Breast epithelium (tissue), 4 donors: ENCODE data around the gene MPG. TPM values are rescaled to one million over a fixed set of nuclear protein-coding genes. Genes with fewer than 3 reads are reported as not detected.
A peak's percentile ranks its signal among the peaks of the same experiment; 100 is the strongest.

Experiments used
- DNase-seq, 2 donors: peaks; one replicate each; pipeline ENCODE4 v3.0.0-alpha.2; 2019; ENCODE audit warnings: low spot score in 2 of 2
- H3K27ac ChIP-seq, 2 donors: fragments of 200-600 bp; sonication (generic) in 1 of 2; one replicate each; pipeline ENCODE4 v1.5.1; 2016 to 2019; ENCODE audit warnings: mild to moderate bottlenecking in 1 of 2
- H3K27me3 ChIP-seq, 2 donors: fragments of 200-600 bp; sonication (generic) in 1 of 2; one replicate each; pipeline versions ENCODE4 v1.5.1 to v1.6.0; 2017 to 2019; ENCODE audit warnings: control low read depth in 1 of 2, mild to moderate bottlenecking in 1 of 2
- H3K36me3 ChIP-seq: fragments of 200-600 bp; one replicate; pipeline ENCODE4 v1.5.1; 2019
- H3K4me1 ChIP-seq, 2 donors: fragments of 200-600 bp; sonication (generic); one replicate each; pipeline ENCODE4 v1.5.1; 2016 to 2019; ENCODE audit warnings: control low read depth in 1 of 2
- H3K4me3 ChIP-seq, 3 donors: fragments of 200-600 bp; sonication (generic); 1 replicate in 2 of 3; 2 replicates in 1 of 3; pipeline ENCODE4 v1.5.1; 2016 to 2019; ENCODE audit warnings: mild to moderate bottlenecking in 3 of 3, moderate library complexity in 2 of 3
- H3K9me3 ChIP-seq, 2 donors: fragments of 200-600 bp; sonication (generic) in 1 of 2; one replicate each; pipeline ENCODE4 v1.5.1; 2016 to 2019; ENCODE audit warnings: control low read depth in 1 of 2
- POLR2A ChIP-seq: fragments of 450-650 bp; IDR thresholded peaks from one replicate; pipeline ENCODE4 v1.6.1; 2016; ENCODE audit warnings: antibody characterized with exemption, mild to moderate bottlenecking, moderate library complexity
- POLR2AphosphoS5 ChIP-seq, 3 donors: sonication (generic); formaldehyde crosslinking; IDR thresholded peaks; one replicate each; pipeline ENCODE4 v1.6.1; 2017; ENCODE audit warnings: antibody characterized with exemption in 3 of 3
- intact Hi-C: fragments of 100-400 bp; cut with DNase I; formaldehyde crosslinking; loops from one replicate; pipeline ENCODE4 v1.15.1; 2023; ENCODE audit warnings: low total_unique reads
- total RNA-seq, 3 donors: library from RNA; depleted of rRNA; stranded (reverse); fragments of >200 nt; gene quantifications; one replicate each; pipeline ENCODE4 v1.1.0, GENCODE V29; 2016
- TF ChIP-seq, protein P1 (sequence below), 3 donors: fragments of 450-650 bp; IDR thresholded peaks; one replicate each; pipeline ENCODE4 v1.5.1; 2016 to 2017; ENCODE audit warnings: antibody characterized with exemption in 3 of 3, mild to moderate bottlenecking in 3 of 3, moderate library complexity in 3 of 3

MPG gene
- total RNA-seq, 3 donors from 2014 or later: 86.9 to 112 (median 89.1) TPM

DNA sequence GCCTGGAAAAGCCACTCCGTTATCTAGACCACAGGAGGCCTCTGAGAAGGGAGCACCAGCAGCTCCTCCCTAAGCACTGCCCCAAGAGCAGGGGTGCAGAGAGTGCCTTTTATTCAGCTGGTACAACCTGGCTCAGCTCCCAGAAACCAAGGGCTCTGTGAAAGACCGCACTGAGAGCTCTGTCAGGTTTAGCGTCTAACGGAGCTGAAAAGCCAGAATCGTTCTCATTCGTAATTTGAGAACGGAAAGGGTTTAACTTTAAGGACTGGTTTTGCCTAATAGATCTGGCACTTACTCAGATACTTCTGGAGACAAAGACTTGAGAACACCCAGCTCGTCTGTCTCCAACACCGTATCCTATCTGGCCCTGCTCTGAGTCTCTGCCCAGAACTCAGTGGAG, 13.5 kb downstream of the MPG start:
- H3K27me3 ChIP-seq: no peaks in the 10 kb centered on the region
- no peaks in the 10 kb centered on the region for H3K36me3 ChIP-seq
- no peak overlapping the region for H3K4me3 ChIP-seq
- H3K27ac ChIP-seq: no peak overlapping the region
- no peaks in the 10 kb centered on the region for H3K4me1 ChIP-seq
- DNase-seq: no peak
- intact Hi-C loops: no loop called here
- no peaks in the 10 kb centered on the region for H3K9me3 ChIP-seq
- TF ChIP-seq POLR2A (no peak), POLR2AphosphoS5 (IDR thresholded peaks at IDR 0.05) (no peak)
- TF ChIP-seq, protein P1, sequence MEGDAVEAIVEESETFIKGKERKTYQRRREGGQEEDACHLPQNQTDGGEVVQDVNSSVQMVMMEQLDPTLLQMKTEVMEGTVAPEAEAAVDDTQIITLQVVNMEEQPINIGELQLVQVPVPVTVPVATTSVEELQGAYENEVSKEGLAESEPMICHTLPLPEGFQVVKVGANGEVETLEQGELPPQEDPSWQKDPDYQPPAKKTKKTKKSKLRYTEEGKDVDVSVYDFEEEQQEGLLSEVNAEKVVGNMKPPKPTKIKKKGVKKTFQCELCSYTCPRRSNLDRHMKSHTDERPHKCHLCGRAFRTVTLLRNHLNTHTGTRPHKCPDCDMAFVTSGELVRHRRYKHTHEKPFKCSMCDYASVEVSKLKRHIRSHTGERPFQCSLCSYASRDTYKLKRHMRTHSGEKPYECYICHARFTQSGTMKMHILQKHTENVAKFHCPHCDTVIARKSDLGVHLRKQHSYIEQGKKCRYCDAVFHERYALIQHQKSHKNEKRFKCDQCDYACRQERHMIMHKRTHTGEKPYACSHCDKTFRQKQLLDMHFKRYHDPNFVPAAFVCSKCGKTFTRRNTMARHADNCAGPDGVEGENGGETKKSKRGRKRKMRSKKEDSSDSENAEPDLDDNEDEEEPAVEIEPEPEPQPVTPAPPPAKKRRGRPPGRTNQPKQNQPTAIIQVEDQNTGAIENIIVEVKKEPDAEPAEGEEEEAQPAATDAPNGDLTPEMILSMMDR (IDR thresholded peaks at IDR 0.05): no peak

DNA sequence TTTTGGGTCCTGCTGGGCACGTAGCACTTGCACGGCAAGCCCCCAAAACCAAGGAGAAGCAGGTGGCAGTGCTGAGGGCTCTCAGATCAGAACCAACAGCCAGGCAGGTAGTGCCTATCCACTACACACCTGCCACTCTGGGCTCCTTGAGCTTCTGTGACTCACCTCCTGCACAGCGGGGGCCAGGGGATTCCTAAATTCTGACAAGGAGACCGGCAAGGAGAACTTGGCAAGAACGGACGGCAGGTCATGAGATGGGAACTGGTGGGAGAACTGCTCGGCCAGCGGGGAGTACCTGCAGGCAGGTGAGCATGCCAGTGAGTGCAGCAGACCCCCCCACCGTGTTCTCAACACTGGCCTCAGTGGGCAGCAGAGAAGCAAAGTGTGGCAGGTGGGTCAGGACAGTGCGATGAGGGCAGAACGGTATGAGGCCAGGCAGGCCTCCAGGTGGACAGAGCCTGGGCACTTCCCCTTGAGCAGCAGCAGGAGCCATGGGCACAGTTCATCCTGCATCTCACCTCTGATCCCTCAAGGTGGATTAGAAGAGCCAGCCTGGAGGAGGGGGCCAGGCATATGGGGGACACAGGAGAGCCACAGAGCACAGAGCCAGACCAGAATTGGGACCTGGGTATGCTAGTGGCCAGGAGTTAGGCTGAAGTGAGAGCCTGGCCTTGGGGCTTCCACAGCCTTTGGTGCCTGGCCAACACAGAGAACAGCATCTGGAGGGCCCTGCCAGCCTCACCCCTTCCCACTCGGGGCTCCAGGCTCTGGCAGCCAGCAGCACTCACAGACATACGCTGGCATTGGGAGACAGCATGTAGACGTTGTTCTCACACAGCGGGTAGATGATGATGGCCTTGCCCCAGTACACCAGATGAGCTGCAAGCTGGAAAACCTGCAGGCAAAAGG, 14.7 kb downstream of the MPG start:
- Histone ChIP-seq H3K36me3 (no peaks in the 10 kb centered on the region), H3K27ac (no peak overlapping the region), H3K4me1 (no peaks in the 10 kb centered on the region), H3K9me3 (no peaks in the 10 kb centered on the region), H3K4me3 (no peak overlapping the region), H3K27me3 (no peaks in the 10 kb centered on the region)
- no peak for DNase-seq
- no peak for TF ChIP-seq POLR2AphosphoS5 (IDR thresholded peaks at IDR 0.05)
- no peak for TF ChIP-seq POLR2A
- TF ChIP-seq, protein P1 (IDR thresholded peaks at IDR 0.05): no peak
- intact Hi-C loops: no loop called here

DNA sequence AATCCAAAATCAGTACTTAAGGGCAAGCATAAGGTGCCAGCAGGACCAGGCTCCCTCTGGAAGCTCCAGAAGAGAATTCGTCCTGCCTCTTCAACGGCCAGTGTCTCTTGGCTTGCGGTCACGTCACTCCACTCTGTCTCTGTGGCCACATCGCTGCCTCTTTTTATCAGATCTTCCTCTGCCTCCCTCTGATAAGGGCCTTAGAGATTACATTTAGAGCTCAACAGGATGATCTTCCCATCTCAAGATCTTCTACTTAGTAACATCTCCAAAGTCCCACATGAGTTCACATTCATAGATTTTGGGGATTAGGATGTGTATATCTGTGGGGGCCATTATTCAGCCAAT, 16.9 kb downstream of the MPG start:
- no peak for DNase-seq
- intact Hi-C loops: no loop called here
- no peak overlapping the region for H3K4me3 ChIP-seq
- no peak overlapping the region for H3K27ac ChIP-seq
- no peaks in the 10 kb centered on the region for H3K9me3 ChIP-seq
- H3K4me1 ChIP-seq: no peaks in the 10 kb centered on the region
- H3K27me3 ChIP-seq: no peaks in the 10 kb centered on the region
- H3K36me3 ChIP-seq: no peaks in the 10 kb centered on the region
- TF ChIP-seq, protein P1 (IDR thresholded peaks at IDR 0.05): no peak
- TF ChIP-seq POLR2A (no peak), POLR2AphosphoS5 (IDR thresholded peaks at IDR 0.05) (no peak)

DNA sequence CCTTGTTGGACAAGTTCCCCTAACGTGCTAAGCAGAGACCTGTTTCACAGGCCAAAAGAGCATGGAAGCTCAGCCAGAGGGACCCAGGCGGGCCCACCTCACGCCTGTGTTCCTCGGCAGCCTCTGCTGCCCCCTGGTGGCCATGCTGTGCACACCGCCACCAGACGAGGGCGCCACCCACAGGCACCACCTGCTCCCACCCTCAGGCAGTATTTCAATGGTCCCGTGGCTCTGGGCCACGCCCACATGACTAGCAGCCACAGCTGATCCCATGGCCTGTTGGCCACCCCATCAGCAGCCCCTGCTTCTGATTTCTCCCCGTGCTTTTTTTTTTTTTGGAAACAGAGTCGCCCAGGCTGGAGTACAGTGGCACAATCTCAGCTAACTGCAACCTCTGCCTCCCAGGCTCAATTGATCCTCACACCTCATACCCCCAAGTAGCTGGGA, 18.9 kb downstream of the MPG start:
- intact Hi-C loops: no loop called here
- DNase-seq: peak; percentile 77 to 86
- Histone ChIP-seq H3K27ac (no peak overlapping the region), H3K9me3 (no peaks in the 10 kb centered on the region), H3K36me3 (no peaks in the 10 kb centered on the region), H3K27me3 (no peaks in the 10 kb centered on the region), H3K4me3 (no peak overlapping the region), H3K4me1 (peaks cover 2 to 10% of the 10 kb centered on the region in 2 donors)
- TF ChIP-seq, protein P1 (IDR thresholded peaks at IDR 0.05): peak; percentile 98 to 99 (median 99)
- TF ChIP-seq POLR2AphosphoS5 (IDR thresholded peaks at IDR 0.05): peak; percentile 64 to 71 (median 64)
- no peak for TF ChIP-seq POLR2A

DNA sequence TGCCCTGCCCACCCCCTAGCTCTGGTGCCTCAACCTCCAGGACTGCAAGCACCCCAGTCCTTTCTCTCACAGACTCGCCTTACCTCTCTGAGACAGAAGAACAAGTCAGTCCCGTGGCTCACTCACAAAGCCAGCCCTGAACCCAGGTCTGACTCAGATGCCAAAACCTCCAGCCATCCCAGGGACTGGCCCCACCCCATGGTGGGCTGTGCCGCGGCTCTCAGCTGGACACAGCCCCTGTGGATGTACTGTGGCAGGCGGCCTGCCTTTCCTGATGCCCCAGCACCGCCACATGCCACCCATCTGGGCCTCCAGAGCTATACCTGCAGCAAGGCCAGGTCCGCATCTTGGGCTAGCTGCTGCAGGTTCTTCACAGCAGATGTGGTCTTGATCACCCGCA, 19.8 kb downstream of the MPG start:
- intact Hi-C loops: no loop called here
- Histone ChIP-seq H3K4me3 (no peak overlapping the region), H3K27me3 (no peaks in the 10 kb centered on the region), H3K36me3 (no peaks in the 10 kb centered on the region), H3K9me3 (no peaks in the 10 kb centered on the region), H3K4me1 (peaks cover 11 to 18% of the 10 kb centered on the region in 2 donors), H3K27ac (no peak overlapping the region)
- no peak for TF ChIP-seq POLR2AphosphoS5 (IDR thresholded peaks at IDR 0.05)
- no peak for TF ChIP-seq POLR2A
- TF ChIP-seq, protein P1 (IDR thresholded peaks at IDR 0.05): no peak
- no peak for DNase-seq
